Lower lobe of right lung (tissue), 2 donors: ENCODE measurements around the gene C11orf71. TPM values are rescaled to one million over a fixed set of nuclear protein-coding genes. Genes with fewer than 3 reads are reported as not detected.

Experiments used
- ATAC-seq, 2 donors: fragments of 200-7000 bp; cut with Tn5 transposase; one replicate each; pipeline ENCODE4 v1.9.1; 2020 to 2022; ENCODE audit warnings: mild to moderate bottlenecking in 2 of 2, moderate library complexity in 2 of 2
- DNase-seq: peaks from one replicate; pipeline ENCODE4 v3.0.0-alpha.2; 2020
- H3K27ac ChIP-seq: fragments of 200-600 bp; one replicate; pipeline ENCODE4 v1.8.0; 2022
- H3K27me3 ChIP-seq: fragments of 200-600 bp; one replicate; pipeline ENCODE4 v1.8.0; 2022; ENCODE audit warnings: low read depth
- H3K36me3 ChIP-seq: fragments of 200-600 bp; one replicate; pipeline ENCODE4 v1.8.0; 2022; ENCODE audit warnings: mild to moderate bottlenecking
- H3K4me1 ChIP-seq: fragments of 200-600 bp; one replicate; pipeline ENCODE4 v1.8.0; 2022
- H3K4me3 ChIP-seq: fragments of 200-600 bp; one replicate; pipeline ENCODE4 v1.8.0; 2022; ENCODE audit warnings: mild to moderate bottlenecking
- H3K9me3 ChIP-seq: fragments of 200-600 bp; one replicate; pipeline ENCODE4 v1.8.0; 2022
- intact Hi-C: fragments of 100-400 bp; cut with DNase I; formaldehyde crosslinking; loops from one replicate; pipeline ENCODE4 v1.11.0; 2022
- total RNA-seq: library from RNA; stranded (reverse); fragmentation: NEBNext Ultra II Directional; extraction: Animal tissue kit (Norgen Biotek cat#: 25700); gene quantifications from one replicate; pipeline ENCODE4 v1.2.1, GENCODE V29; 2021
- TF ChIP-seq, protein P1 (sequence below): fragments of 200-600 bp; IDR thresholded peaks from one replicate; pipeline ENCODE4 v1.8.0; 2022; ENCODE audit warnings: antibody characterized with exemption, mild to moderate bottlenecking
- donor health status: DM: no; HTN: yes; CAD: no; lungs with severe emphysema.

Gene C11orf71
- total RNA-seq, 1 donor from 2014 or later = 8.7 TPM

DNA sequence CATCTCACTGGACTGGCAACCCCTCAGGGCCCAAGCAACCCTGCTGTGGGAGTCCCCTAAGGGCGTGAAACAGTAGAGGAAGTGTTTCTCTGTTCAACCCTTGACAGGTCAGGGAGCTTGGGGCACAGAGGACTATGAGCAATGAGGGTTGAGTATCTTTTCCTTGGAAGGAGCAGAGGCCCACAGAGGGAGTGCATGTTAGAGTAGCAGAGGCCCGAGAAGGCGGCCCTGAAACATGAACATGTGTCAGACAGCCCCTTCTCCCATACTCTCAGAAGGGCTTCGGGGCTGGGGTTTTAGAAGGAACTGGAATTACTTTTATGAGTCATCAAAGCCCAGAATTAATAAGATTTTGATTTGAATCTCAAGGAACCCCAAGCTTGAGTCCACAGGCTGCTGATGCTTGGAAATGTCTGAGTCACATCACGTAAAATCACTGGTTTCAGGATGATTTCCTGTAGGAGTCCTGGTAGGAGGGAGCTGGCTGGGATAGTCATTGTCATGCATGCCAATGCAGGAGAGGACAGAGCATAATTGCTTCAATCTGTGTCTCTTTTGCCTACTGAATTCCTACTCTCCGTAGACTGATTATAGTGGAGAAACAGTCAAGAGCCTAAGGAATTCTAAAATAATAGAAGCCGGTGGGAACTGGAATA lies 22.6 kb downstream of the C11orf71 start:
- no peak for ATAC-seq
- intact Hi-C loops = no loop called here
- H3K4me3 ChIP-seq = no peak overlapping the region
- no peak for DNase-seq
- no peaks in the 10 kb centered on the region for H3K27me3 ChIP-seq
- H3K36me3 ChIP-seq = no peaks in the 10 kb centered on the region
- TF ChIP-seq, protein P1, sequence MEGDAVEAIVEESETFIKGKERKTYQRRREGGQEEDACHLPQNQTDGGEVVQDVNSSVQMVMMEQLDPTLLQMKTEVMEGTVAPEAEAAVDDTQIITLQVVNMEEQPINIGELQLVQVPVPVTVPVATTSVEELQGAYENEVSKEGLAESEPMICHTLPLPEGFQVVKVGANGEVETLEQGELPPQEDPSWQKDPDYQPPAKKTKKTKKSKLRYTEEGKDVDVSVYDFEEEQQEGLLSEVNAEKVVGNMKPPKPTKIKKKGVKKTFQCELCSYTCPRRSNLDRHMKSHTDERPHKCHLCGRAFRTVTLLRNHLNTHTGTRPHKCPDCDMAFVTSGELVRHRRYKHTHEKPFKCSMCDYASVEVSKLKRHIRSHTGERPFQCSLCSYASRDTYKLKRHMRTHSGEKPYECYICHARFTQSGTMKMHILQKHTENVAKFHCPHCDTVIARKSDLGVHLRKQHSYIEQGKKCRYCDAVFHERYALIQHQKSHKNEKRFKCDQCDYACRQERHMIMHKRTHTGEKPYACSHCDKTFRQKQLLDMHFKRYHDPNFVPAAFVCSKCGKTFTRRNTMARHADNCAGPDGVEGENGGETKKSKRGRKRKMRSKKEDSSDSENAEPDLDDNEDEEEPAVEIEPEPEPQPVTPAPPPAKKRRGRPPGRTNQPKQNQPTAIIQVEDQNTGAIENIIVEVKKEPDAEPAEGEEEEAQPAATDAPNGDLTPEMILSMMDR = no peak
- H3K9me3 ChIP-seq = no peaks in the 10 kb centered on the region
- H3K4me1 ChIP-seq = no peaks in the 10 kb centered on the region
- no peak overlapping the region for H3K27ac ChIP-seq

DNA sequence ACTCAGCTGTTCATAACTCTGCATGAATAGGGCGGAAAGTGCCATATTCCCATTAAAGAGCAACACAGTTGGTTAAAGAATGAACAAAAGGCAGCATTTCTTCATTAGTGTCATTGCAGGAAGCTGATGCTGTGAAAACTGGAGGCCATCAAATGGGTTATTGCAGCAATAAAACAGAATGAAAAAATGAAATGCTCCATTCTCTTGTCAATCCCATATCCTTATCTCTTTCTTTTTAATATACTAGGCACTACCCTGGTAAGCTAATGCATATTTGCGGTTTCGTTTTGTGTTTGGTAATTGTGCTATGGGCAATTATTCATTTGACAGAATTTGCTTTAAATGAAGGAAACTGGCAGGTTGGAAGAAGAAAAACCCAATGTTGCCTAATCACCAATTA lies 25.3 kb downstream of the C11orf71 start:
- Histone ChIP-seq H3K36me3 (no peaks in the 10 kb centered on the region), H3K4me1 (no peaks in the 10 kb centered on the region), H3K27me3 (no peaks in the 10 kb centered on the region), H3K9me3 (no peaks in the 10 kb centered on the region), H3K27ac (no peak overlapping the region), H3K4me3 (no peak overlapping the region)
- DNase-seq (no peak), ATAC-seq (no peak)
- TF ChIP-seq, protein P1 = no peak
- intact Hi-C loops = no loop called here

DNA sequence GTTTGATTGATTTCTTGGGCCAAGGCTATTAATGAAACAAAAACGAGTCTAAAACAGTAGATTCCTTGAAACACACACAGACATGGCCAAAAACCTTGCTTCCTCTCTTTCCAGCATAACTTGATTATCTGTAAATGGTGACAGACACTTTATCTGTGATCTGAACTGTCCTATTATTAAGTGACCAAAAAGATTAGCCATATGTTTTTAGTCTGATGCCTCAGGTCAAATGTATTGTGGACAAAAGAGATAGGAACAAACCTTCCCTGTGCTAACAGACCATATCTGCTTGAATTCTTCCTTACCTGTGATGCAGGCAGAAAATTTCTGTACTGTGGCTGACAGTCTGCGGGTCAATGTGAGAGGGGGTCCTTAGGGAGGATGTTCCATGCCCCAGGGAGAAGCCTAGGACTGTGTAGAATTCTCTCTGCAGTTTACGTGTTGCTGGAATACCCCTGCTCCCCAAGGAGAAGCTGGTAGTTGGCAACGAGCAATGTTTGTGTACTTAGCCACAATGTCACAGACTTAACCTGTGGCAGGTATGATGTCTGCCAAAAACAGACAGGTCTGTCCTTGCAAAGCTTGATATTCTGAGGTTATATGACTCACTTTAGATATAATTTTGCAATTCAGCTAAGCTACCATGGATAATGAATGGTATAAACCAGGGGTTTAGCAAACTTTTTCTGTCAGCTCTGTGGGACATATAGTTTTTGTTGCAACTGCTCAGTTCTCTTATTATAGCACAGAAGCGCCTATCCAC lies 31.2 kb downstream of the C11orf71 start:
- ATAC-seq = no peak

DNA sequence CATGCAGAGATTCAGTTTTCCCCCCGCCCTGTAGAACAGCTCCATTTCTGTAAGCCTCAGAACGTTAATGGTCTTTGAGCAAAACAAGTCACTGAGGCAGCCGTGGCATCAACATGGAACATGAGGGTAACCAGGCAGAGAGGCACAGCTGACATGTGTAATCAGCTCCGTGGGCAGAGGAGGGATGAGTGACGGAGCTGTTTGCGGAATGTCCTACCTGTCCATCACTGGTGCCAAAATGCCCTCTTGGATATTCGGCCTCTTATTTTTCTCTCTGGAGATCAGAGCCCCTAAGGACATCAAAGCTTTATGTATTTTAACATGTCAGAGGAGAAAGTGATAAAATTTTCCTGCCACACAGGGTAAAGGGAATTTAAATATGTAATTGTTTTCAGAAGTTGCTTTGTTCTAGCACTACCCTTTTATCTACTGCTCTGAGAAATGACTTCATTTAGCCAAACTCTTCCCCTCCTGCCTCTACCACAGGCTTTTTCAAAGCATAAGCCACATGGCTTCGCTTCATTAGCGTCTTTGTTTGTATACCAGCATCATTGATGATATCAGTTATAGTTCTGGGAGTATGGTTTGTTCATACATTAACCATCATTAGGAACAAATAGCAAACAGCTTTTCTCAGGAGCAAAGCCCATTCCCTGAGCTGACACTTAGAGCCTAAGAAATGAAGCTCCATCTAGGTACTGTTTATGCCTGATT lies 32.9 kb downstream of the C11orf71 start:
- Histone ChIP-seq H3K9me3 (no peaks in the 10 kb centered on the region), H3K4me3 (no peak overlapping the region), H3K27ac (no peak overlapping the region), H3K27me3 (no peaks in the 10 kb centered on the region), H3K36me3 (no peaks in the 10 kb centered on the region), H3K4me1 (no peaks in the 10 kb centered on the region)
- intact Hi-C loops = no loop called here
- TF ChIP-seq, protein P1 = no peak
- ATAC-seq (no peak), DNase-seq (no peak)

More for the DNA sequence above, 31.2 kb downstream of the C11orf71 start:
- H3K27ac ChIP-seq = no peak overlapping the region
- intact Hi-C loops = no loop called here
- no peaks in the 10 kb centered on the region for H3K36me3 ChIP-seq
- no peaks in the 10 kb centered on the region for H3K4me1 ChIP-seq
- no peaks in the 10 kb centered on the region for H3K27me3 ChIP-seq
- H3K4me3 ChIP-seq = no peak overlapping the region
- DNase-seq = no peak
- TF ChIP-seq, protein P1 = no peak
- H3K9me3 ChIP-seq = no peaks in the 10 kb centered on the region

DNA sequence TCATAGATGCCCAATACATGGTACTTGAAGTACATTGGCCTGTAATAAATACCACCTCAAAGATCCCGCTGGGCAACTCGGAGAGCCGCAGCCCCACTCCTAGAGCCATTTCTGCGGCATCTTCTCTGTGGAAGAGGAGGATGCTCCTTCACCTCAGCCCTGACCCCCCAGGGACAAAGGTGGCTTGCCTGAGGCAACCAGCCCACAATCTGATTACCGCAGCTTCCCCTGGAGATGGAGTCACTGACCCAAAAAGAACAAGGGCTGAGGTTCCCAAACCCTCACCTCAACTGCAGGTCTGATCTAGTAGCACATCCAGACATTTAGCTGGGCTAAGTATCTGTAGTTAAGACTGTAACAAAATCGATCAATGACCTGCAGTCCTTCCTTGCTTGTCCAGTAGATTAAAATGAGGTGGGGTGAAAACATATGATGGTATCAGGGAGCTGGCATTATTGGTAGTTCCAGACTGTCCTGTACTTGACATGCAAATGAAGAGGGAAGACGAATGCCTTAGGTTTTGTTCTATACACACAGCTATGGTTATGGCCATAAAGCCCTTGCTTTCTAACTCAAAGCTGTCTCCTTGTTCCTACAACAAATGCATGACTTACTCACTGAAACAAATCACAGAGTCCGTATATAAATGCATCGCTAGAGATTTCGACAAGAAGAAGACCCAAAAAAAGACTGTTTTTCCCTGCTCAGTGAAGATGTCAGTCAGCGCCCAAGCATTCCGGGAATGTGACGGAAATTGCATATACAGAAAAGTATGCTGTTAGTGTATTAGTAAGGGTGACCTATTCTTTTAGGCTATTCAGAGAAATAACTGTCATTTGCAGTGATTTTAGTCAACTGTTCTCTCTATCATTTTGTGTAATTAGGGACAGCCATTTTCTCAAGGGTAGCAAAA lies 33.7 kb downstream of the C11orf71 start:
- TF ChIP-seq, protein P1 = no peak
- Histone ChIP-seq H3K9me3 (no peaks in the 10 kb centered on the region), H3K27me3 (no peaks in the 10 kb centered on the region), H3K4me1 (no peaks in the 10 kb centered on the region), H3K27ac (no peak overlapping the region), H3K36me3 (no peaks in the 10 kb centered on the region), H3K4me3 (no peak overlapping the region)
- intact Hi-C loops = no loop called here
- DNase-seq (no peak), ATAC-seq (no peak)
